Memory B cell (primary cell): ENCODE results near the gene FOXP1.

Experiments
- ATAC-seq: fragments of 150-1000 bp; cut with Tn5 transposase; 2 replicates; pipeline ENCODE4 v1.10.0; 2021; ENCODE audit warnings: low read depth, mild to moderate bottlenecking, moderate library complexity
- DNase-seq, 2 donors: peaks; one replicate each; pipeline ENCODE4 v3.0.0; 2022; ENCODE audit warnings: low spot score in 2 of 2
- H3K27ac Mint-ChIP-seq: one replicate; pipeline ENCODE4 v1.8.0; 2022; ENCODE audit warnings: mild to moderate bottlenecking, moderate library complexity, mixed read lengths
- H3K27me3 Mint-ChIP-seq: one replicate; pipeline ENCODE4 v1.8.0; 2022; ENCODE audit warnings: mixed read lengths
- H3K36me3 Mint-ChIP-seq: one replicate; pipeline ENCODE4 v1.8.0; 2022; ENCODE audit warnings: mild to moderate bottlenecking, mixed read lengths
- H3K4me1 Mint-ChIP-seq: one replicate; pipeline ENCODE4 v1.8.0; 2022; ENCODE audit warnings: mixed read lengths
- H3K4me3 Mint-ChIP-seq: one replicate; pipeline ENCODE4 v1.8.0; 2022; ENCODE audit warnings: mild to moderate bottlenecking, moderate library complexity, mixed read lengths
- H3K9me3 Mint-ChIP-seq: one replicate; pipeline ENCODE4 v1.8.0; 2022; ENCODE audit warnings: mixed read lengths

FOXP1 gene

GRCh38 chr3:71583566-71584393 is at the start of gene FOXP1:
TSS of gene FOXP1 (minus strand) at chr3:71583728. CDS start at chr3:71198381, 385,347 bp downstream.
- no peaks in the 10 kb centered on the region for H3K9me3 Mint-ChIP-seq
- DNase-seq (peak; percentile 65 to 68), ATAC-seq (peak; percentile 67)
- H3K27ac Mint-ChIP-seq, result peak within 1 kb of the TSS; percentile 95
- H3K4me1 Mint-ChIP-seq, result peaks cover 25% of the 10 kb centered on the region
- H3K4me3 Mint-ChIP-seq, result peak within 1 kb of the TSS; percentile 90
- H3K36me3 Mint-ChIP-seq, result no peaks in the 10 kb centered on the region
- no peaks in the 10 kb centered on the region for H3K27me3 Mint-ChIP-seq

- peak in 1 of 2 donors; percentile 8 for DNase-seq
- H3K27me3 Mint-ChIP-seq, result peaks cover 3% of the 10 kb centered on the region
- peaks cover 7% of the 10 kb centered on the region for H3K4me1 Mint-ChIP-seq
- ATAC-seq, result peak; percentile 89
- H3K27ac Mint-ChIP-seq, result no peak overlapping the region
- peaks cover 5% of the 10 kb centered on the region for H3K9me3 Mint-ChIP-seq
- no peaks in the 10 kb centered on the region for H3K36me3 Mint-ChIP-seq
- no peak overlapping the region for H3K4me3 Mint-ChIP-seq
Observed at GRCh38 chr3:71629711-71630110, 46.2 kb upstream of the FOXP1 start.

- Mint-ChIP-seq H3K9me3 (peaks cover 5% of the 10 kb centered on the region), H3K27ac (no peak overlapping the region), H3K27me3 (peaks cover 3% of the 10 kb centered on the region), H3K36me3 (no peaks in the 10 kb centered on the region), H3K4me1 (peaks cover 7% of the 10 kb centered on the region), H3K4me3 (no peak overlapping the region)
- no peak for ATAC-seq
- DNase-seq, result no peak
Observed at GRCh38 chr3:71629289-71629688, 45.8 kb upstream of the FOXP1 start.

GRCh38 chr3:71628522-71628921 is 45.0 kb upstream of the FOXP1 start:
- Mint-ChIP-seq H3K27ac (no peak overlapping the region), H3K9me3 (peaks cover 5% of the 10 kb centered on the region), H3K27me3 (peaks cover 3% of the 10 kb centered on the region), H3K36me3 (no peaks in the 10 kb centered on the region), H3K4me1 (peaks cover 7% of the 10 kb centered on the region), H3K4me3 (no peak overlapping the region)
- DNase-seq (no peak), ATAC-seq (no peak)

GRCh38 chr3:71625676-71626075 is 42.1 kb upstream of the FOXP1 start:
- Mint-ChIP-seq H3K9me3 (peaks cover 5% of the 10 kb centered on the region), H3K27ac (no peak overlapping the region), H3K27me3 (peaks cover 8% of the 10 kb centered on the region), H3K4me1 (peaks cover 7% of the 10 kb centered on the region), H3K4me3 (no peak overlapping the region), H3K36me3 (no peaks in the 10 kb centered on the region)
- DNase-seq, result no peak
- no peak for ATAC-seq

GRCh38 chr3:71621825-71622537 is 38.5 kb upstream of the FOXP1 start:
- Mint-ChIP-seq H3K4me3 (no peak overlapping the region), H3K4me1 (no peaks in the 10 kb centered on the region), H3K36me3 (no peaks in the 10 kb centered on the region), H3K27me3 (peaks cover 10% of the 10 kb centered on the region), H3K9me3 (peaks cover 7% of the 10 kb centered on the region), H3K27ac (no peak overlapping the region)
- no peak for DNase-seq
- no peak for ATAC-seq

GRCh38 chr3:71618538-71618937 is 35.0 kb upstream of the FOXP1 start:
- no peaks in the 10 kb centered on the region for H3K36me3 Mint-ChIP-seq
- no peak for ATAC-seq
- no peaks in the 10 kb centered on the region for H3K4me1 Mint-ChIP-seq
- no peak for DNase-seq
- no peak overlapping the region for H3K27ac Mint-ChIP-seq
- peaks cover 12% of the 10 kb centered on the region for H3K27me3 Mint-ChIP-seq
- no peak overlapping the region for H3K4me3 Mint-ChIP-seq
- peaks cover 1% of the 10 kb centered on the region for H3K9me3 Mint-ChIP-seq

GRCh38 chr3:71616571-71617021 is 33.1 kb upstream of the FOXP1 start:
- ATAC-seq, result no peak
- H3K27ac Mint-ChIP-seq, result no peak overlapping the region
- DNase-seq, result no peak
- no peak overlapping the region for H3K4me3 Mint-ChIP-seq
- peaks cover 1% of the 10 kb centered on the region for H3K9me3 Mint-ChIP-seq
- H3K36me3 Mint-ChIP-seq, result no peaks in the 10 kb centered on the region
- peaks cover 11% of the 10 kb centered on the region for H3K27me3 Mint-ChIP-seq
- no peaks in the 10 kb centered on the region for H3K4me1 Mint-ChIP-seq

GRCh38 chr3:71614869-71615268 is 31.3 kb upstream of the FOXP1 start:
- no peaks in the 10 kb centered on the region for H3K4me1 Mint-ChIP-seq
- H3K36me3 Mint-ChIP-seq, result no peaks in the 10 kb centered on the region
- ATAC-seq (no peak), DNase-seq (no peak)
- H3K27ac Mint-ChIP-seq, result no peak overlapping the region
- H3K27me3 Mint-ChIP-seq, result peaks cover 4% of the 10 kb centered on the region
- H3K9me3 Mint-ChIP-seq, result no peaks in the 10 kb centered on the region
- H3K4me3 Mint-ChIP-seq, result no peak overlapping the region

GRCh38 chr3:71614426-71614825 is 30.9 kb upstream of the FOXP1 start:
- H3K4me1 Mint-ChIP-seq, result no peaks in the 10 kb centered on the region
- peaks cover 4% of the 10 kb centered on the region for H3K27me3 Mint-ChIP-seq
- ATAC-seq (no peak), DNase-seq (no peak)
- no peaks in the 10 kb centered on the region for H3K36me3 Mint-ChIP-seq
- H3K4me3 Mint-ChIP-seq, result no peak overlapping the region
- H3K27ac Mint-ChIP-seq, result no peak overlapping the region
- H3K9me3 Mint-ChIP-seq, result no peaks in the 10 kb centered on the region

GRCh38 chr3:71611099-71611498 is 27.6 kb upstream of the FOXP1 start:
- DNase-seq (no peak), ATAC-seq (no peak)
- peaks cover 4% of the 10 kb centered on the region for H3K27me3 Mint-ChIP-seq
- no peak overlapping the region for H3K27ac Mint-ChIP-seq
- H3K4me3 Mint-ChIP-seq, result no peak overlapping the region
- H3K4me1 Mint-ChIP-seq, result no peaks in the 10 kb centered on the region
- peaks cover 9% of the 10 kb centered on the region for H3K9me3 Mint-ChIP-seq
- H3K36me3 Mint-ChIP-seq, result peaks cover 3% of the 10 kb centered on the region

- peaks cover 9% of the 10 kb centered on the region for H3K9me3 Mint-ChIP-seq
- peaks cover 3% of the 10 kb centered on the region for H3K36me3 Mint-ChIP-seq
- no peak overlapping the region for H3K27ac Mint-ChIP-seq
- DNase-seq (no peak), ATAC-seq (no peak)
- no peak overlapping the region for H3K4me3 Mint-ChIP-seq
- H3K4me1 Mint-ChIP-seq, result no peaks in the 10 kb centered on the region
- peaks cover 2% of the 10 kb centered on the region for H3K27me3 Mint-ChIP-seq
Observed at GRCh38 chr3:71607364-71607763, 23.8 kb upstream of the FOXP1 start.

- H3K9me3 Mint-ChIP-seq, result peaks cover 9% of the 10 kb centered on the region
- H3K27ac Mint-ChIP-seq, result no peak overlapping the region
Observed at GRCh38 chr3:71606582-71606981, 23.1 kb upstream of the FOXP1 start.

GRCh38 chr3:71602256-71602655 is 18.7 kb upstream of the FOXP1 start:
- no peak overlapping the region for H3K4me3 Mint-ChIP-seq
- peaks cover 15% of the 10 kb centered on the region for H3K27me3 Mint-ChIP-seq
- no peak overlapping the region for H3K27ac Mint-ChIP-seq
- peaks cover 7% of the 10 kb centered on the region for H3K36me3 Mint-ChIP-seq
- no peak for ATAC-seq
- no peaks in the 10 kb centered on the region for H3K4me1 Mint-ChIP-seq
- peaks cover 6% of the 10 kb centered on the region for H3K9me3 Mint-ChIP-seq
- no peak for DNase-seq

More at GRCh38 chr3:71606582-71606981, 23.1 kb upstream of the FOXP1 start:
- H3K4me3 Mint-ChIP-seq, result no peak overlapping the region
- H3K36me3 Mint-ChIP-seq, result peaks cover 7% of the 10 kb centered on the region
- H3K27me3 Mint-ChIP-seq, result peaks cover 5% of the 10 kb centered on the region
- ATAC-seq (no peak), DNase-seq (no peak)
- H3K4me1 Mint-ChIP-seq, result no peaks in the 10 kb centered on the region
